Small intestine (tissue), 7 donors: ENCODE results near the gene NEUROG1. TPM values are rescaled to one million over a fixed set of nuclear protein-coding genes. Genes with fewer than 3 reads are reported as not detected.
A peak's percentile ranks its signal among the peaks of the same experiment; 100 is the strongest.

ENCODE experiments used
- DNase-seq, 2 donors: peaks; one replicate each; pipeline versions ENCODE4 v3.0.0 to v3.0.0-alpha.2; 2013
- FAIRE-seq: peaks from 2 replicates; lab custom pipeline; 2012; peaks lifted over from hg19 to GRCh38; lab: Jason Lieb, UNC
- H3K27ac ChIP-seq, 3 donors: one replicate each; pipeline ENCODE4 v1.5.1; 2013; ENCODE audit warnings: low read length in 2 of 3, mild to moderate bottlenecking in 2 of 3, control low read depth in 1 of 3, inconsistent platforms in 1 of 3, low read depth in 1 of 3, moderate library complexity in 1 of 3
- H3K27me3 ChIP-seq, 3 donors: one replicate each; pipeline ENCODE4 v1.6.1; 2013; ENCODE audit warnings: low read length in 3 of 3, inconsistent platforms in 1 of 3; ENCODE audit not compliant: control insufficient read depth in 3 of 3, insufficient read depth in 3 of 3
- H3K36me3 ChIP-seq, 3 donors: one replicate each; pipeline ENCODE4 v1.6.1; 2013; ENCODE audit warnings: low read length in 3 of 3, inconsistent platforms in 1 of 3, low read depth in 1 of 3, mild to moderate bottlenecking in 1 of 3, moderate library complexity in 1 of 3; ENCODE audit not compliant: control insufficient read depth in 3 of 3, insufficient read depth in 2 of 3
- H3K4me1 ChIP-seq, 3 donors: one replicate each; pipeline ENCODE4 v1.6.1; 2013; ENCODE audit warnings: low read length in 2 of 3, inconsistent platforms in 1 of 3, low read depth in 1 of 3, mild to moderate bottlenecking in 1 of 3, moderate library complexity in 1 of 3; ENCODE audit not compliant: control insufficient read depth in 3 of 3, insufficient read depth in 2 of 3
- H3K4me3 ChIP-seq, 3 donors: one replicate each; pipeline ENCODE4 v1.5.1; 2013; ENCODE audit warnings: low read length in 3 of 3, control low read depth in 1 of 3, inconsistent platforms in 1 of 3, low read depth in 1 of 3, mild to moderate bottlenecking in 1 of 3, moderate library complexity in 1 of 3
- H3K9me3 ChIP-seq, 2 donors: one replicate each; pipeline ENCODE4 v1.6.1; 2013; ENCODE audit warnings: low read depth in 1 of 2, low read length in 1 of 2; ENCODE audit not compliant: control insufficient read depth in 2 of 2, insufficient read depth in 1 of 2
- WGBS, 3 donors: extraction: QIAGEN DNeasy Blood & Tissue Kit; methylation state at CpG; one replicate each; pipeline ENCODE4 v1.1.7; 2013; 5-methylcytosine and 5-hydroxymethylcytosine counted together
- polyA plus RNA-seq, 4 donors: library from polyadenylated mRNA; stranded (reverse) in 3 of 4; unstranded in 1 of 4; fragments of 200-250 nt in 3 of 4; fragments of 120-200 nt in 1 of 4; gene quantifications; one replicate each; pipeline versions ENCODE4 v1.2.1 to v1.2.3, GENCODE V29; 2013
- donor health status: healthy with polysubstance abuse.
- donor health status: control.
- donor health status: control.
- donor health status: Bipolar disorder and iron deficiency.
- donor health status: healthy.

The NEUROG1 gene
- polyA plus RNA-seq, 4 donors = not detected

DNA sequence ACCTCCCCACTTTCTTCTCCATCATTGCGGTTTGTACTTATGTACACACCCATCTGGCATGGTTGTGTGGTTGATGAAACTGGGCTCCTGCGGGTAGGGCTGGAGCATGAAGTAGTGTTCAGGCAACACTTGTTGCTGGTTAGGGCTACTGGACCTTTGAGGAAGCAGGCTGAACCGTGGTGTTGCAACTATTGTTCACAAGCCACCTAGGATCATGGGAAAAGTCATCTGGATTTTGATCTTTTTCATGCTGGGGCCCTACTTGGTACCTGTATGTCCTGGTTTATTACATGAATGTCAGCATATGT is 43.5 kb downstream of the NEUROG1 start:
- no peak overlapping the region for H3K27ac ChIP-seq
- no peak for DNase-seq
- FAIRE-seq = no peak
- no peak overlapping the region for H3K4me3 ChIP-seq
- H3K36me3 ChIP-seq = no peaks in the 10 kb centered on the region
- 33 to 50% (median 44%) methylated on average over 3 of the region's 3 CpGs for WGBS, 3 donors
- H3K9me3 ChIP-seq = no peaks in the 10 kb centered on the region
- H3K27me3 ChIP-seq = peaks cover 8 to 85% (median 25%) of the 10 kb centered on the region in 3 donors
- peaks cover 0 to 17% (median 0%) of the 10 kb centered on the region in 3 donors for H3K4me1 ChIP-seq

DNA sequence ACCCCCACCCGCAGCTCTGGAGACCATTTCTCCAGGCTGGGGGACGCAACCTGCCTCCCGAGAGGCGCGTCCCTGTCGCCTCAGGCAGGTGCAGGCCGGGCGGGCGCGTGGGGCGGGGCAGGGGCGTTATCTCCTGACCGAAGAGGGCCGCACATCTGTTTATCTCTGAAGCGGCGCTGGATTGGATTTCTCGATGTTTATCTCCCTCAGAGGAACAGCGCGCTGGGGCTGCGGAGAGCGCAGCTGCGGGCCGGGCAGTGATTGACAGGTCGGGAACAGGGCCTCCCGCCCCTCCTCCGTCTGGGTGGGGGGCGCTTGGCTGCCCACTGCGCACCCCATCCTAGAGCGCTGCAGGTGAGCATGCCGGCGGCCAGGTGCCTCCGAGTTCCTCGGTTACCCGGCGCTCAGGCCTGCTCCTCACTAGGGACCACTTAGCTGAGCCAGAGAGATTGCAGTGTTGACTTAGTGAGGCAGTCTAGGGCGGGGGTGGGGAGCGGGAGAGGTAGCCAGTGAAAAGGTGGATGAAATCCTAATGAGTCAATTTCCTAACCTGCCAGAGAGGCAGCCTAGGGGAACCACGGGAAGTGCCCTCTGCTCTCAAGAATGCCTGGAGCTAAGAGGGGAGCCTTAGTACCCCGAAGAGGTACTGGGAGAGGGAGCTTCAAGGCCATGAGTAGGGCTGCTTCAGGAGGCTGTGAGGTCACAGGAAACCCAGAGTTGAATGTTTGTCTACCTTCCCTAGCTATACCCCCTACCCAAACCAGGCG is 44.0 kb downstream of the NEUROG1 start:
- Histone ChIP-seq H3K4me3 (no peak overlapping the region), H3K9me3 (no peaks in the 10 kb centered on the region), H3K27ac (no peak overlapping the region), H3K36me3 (no peaks in the 10 kb centered on the region), H3K4me1 (peaks cover 0 to 17% (median 0%) of the 10 kb centered on the region in 3 donors), H3K27me3 (peaks cover 8 to 86% (median 30%) of the 10 kb centered on the region in 3 donors)
- 5 to 12% (median 6%) methylated on average over 38 to 40 of the region's 40 CpGs for whole genome bisulfite sequencing, 3 donors
- DNase-seq = peak; percentile 6 to 31
- FAIRE-seq = no peak

DNA sequence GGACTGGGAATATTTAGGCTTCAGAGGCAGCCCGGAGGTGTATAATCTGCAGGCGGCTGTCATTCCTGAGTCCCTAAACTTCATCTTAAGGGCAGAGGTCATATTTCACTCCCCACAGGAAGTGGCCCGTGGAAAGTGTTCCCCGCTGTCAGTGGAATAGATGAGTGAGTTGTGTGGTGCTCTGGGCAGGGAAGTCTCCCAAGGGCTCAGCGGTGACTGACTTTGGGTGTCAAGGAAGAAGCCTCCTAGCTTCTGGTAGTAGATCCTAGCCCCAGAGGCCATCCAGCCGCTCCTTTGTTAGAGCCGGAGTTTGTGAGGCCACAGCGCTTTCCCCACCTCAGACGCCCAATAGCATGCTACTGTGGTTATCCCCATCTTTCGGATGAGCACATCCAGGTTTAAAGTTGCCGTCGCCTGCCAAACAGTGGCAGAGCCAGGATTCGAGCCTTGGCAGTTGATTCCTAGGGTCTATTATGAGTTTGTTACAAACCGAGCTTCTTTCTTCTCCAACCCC is 44.7 kb downstream of the NEUROG1 start:
- WGBS, 3 donors = 24 to 26% (median 26%) methylated on average over 14 of the region's 14 CpGs
- H3K9me3 ChIP-seq = no peaks in the 10 kb centered on the region
- peaks cover 0 to 17% (median 0%) of the 10 kb centered on the region in 3 donors for H3K4me1 ChIP-seq
- DNase-seq (no peak), FAIRE-seq (no peak)
- peaks cover 8 to 90% (median 31%) of the 10 kb centered on the region in 3 donors for H3K27me3 ChIP-seq
- no peak overlapping the region for H3K27ac ChIP-seq
- H3K36me3 ChIP-seq = no peaks in the 10 kb centered on the region
- no peak overlapping the region for H3K4me3 ChIP-seq

DNA sequence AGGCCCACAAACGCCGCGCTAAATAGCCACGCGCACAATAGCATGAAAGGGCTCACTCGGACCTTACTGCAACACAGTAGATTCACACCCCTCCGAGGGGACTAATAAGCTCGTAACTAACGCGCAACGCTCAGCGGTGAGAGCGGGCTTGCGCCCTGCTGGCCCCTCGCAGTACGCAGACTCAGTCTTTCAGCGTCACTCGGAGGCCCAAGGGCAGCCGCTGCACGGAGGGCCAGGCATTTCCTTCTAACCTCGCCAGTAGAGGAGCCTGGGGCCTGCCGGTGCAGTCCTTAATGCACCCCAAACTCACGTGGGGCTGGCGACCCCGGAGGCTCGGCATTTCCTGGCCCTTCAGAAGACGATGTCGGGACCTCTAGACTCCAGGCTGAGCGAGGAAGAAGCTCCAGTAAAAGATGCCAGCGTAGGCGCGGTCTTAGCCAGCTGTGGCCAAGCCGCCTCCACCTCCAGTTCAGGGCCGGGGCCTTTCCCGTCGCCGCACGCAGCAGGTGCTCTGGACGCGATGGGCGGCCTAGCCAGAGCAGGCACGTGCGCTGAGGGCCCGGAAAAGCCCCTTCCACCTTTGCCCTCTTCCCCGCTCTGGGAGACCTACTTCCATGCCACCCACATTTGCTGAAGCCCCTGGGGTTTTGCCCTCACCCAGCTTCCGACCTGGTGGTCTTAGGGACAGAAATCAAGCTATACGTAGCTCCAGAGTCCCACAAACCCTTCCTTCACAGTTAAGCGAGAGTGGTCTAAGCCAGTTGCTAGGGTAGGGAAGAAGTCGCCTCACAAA is 45.3 kb downstream of the NEUROG1 start:
- no peak overlapping the region for H3K4me3 ChIP-seq
- H3K27me3 ChIP-seq = peaks cover 8 to 96% (median 34%) of the 10 kb centered on the region in 3 donors

DNA sequence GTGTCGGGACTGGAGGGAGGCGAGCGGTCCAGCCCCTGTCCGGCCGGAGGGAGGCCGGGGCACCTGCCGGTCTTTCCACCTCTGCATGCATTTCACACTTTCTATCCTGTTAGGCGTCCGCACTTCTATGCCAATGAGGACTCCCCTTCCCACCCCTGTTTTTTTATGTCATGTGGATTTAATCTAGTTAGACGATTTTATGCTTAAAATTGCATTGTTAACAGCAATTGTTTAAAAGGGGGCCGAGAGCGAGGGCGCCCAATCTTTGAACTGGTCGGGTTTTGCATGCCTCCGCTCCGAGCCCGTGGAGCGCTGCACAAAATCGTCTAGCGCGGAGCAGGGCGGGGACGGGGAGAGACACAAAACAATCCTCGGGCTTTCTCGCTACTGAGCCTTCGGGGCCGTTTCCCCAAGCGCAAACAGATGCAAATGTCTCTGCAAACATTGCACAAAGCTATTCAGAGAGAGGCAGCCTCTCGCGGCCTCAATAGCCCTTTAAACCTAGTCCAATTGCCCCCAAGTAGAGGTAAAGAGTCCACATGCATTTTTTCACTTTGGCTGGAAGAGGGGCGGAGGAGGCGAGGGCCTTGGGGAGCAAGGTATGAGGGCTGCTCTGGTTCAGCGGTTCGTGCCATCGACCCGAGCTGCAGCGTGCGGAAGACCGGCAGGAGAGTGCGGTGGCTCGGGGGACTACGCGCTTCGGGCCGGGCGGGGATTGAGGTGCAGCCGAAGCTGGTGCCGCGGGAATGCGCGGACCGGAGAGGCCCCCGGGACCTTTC is 46.1 kb downstream of the NEUROG1 start:
- FAIRE-seq = no peak
- H3K36me3 ChIP-seq = no peaks in the 10 kb centered on the region
- H3K4me3 ChIP-seq = no peak overlapping the region

More for the DNA sequence above, 45.3 kb downstream of the NEUROG1 start:
- no peak overlapping the region for H3K27ac ChIP-seq
- DNase-seq (peak in 1 of 2 donors; percentile 11), FAIRE-seq (no peak)
- peaks cover 0 to 17% (median 0%) of the 10 kb centered on the region in 3 donors for H3K4me1 ChIP-seq
- 26 to 36% (median 28%) methylated on average over 49 of the region's 49 CpGs for WGBS, 3 donors
- H3K9me3 ChIP-seq = no peaks in the 10 kb centered on the region
- no peaks in the 10 kb centered on the region for H3K36me3 ChIP-seq

DNA sequence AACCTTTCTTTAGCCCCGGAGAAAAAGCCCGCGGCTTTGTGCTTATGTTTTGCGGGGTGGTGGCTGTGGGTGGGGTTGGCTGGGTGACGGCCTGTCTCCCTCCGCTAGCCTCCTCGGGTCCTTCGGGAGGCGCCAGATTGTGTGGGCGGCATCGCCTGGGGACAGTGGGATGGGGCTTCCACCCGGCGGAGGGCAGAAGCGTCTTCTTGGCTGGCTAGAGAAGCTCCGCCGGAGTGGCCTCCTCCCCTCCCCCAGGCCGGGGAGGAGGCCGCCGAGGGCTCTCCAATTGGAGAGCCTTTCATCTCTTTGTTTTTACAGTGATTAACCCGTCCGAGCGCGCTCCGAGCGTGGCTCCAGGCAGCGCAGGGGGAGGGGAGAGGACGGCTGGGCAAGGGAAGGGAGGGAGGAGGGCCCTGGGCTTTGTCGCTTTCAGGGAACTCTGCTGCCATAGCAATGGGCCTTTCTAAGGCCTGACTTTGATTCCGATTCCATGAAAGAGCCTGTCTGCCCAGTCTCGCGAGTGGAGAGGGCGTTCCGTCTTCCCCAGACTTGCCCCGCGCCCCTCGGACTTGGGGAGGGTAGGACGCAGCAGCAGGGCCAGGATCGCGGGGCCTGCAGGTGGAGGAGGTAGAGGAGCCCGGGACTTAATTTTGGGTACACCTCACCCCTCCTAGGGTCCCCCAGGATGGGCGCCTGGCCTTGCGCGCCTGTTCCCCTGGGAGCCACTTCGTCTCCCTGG is 46.9 kb downstream of the NEUROG1 start:
- peaks cover 0 to 17% (median 0%) of the 10 kb centered on the region in 3 donors for H3K4me1 ChIP-seq
- FAIRE-seq (no peak), DNase-seq (peak in 1 of 2 donors; percentile 26)
- no peaks in the 10 kb centered on the region for H3K36me3 ChIP-seq
- H3K27ac ChIP-seq = no peak overlapping the region
- 4 to 5% (median 4%) methylated on average over 43 to 44 of the region's 44 CpGs for WGBS, 3 donors
- H3K9me3 ChIP-seq = no peaks in the 10 kb centered on the region
- peaks cover 8 to 90% (median 34%) of the 10 kb centered on the region in 3 donors for H3K27me3 ChIP-seq
- no peak overlapping the region for H3K4me3 ChIP-seq

More for the DNA sequence above, 46.1 kb downstream of the NEUROG1 start:
- peaks cover 8 to 94% (median 34%) of the 10 kb centered on the region in 3 donors for H3K27me3 ChIP-seq
- no peaks in the 10 kb centered on the region for H3K9me3 ChIP-seq
- H3K4me1 ChIP-seq = peaks cover 0 to 17% (median 0%) of the 10 kb centered on the region in 3 donors
- H3K27ac ChIP-seq = no peak overlapping the region
- DNase-seq = peak in 1 of 2 donors; percentile 18
- WGBS, 3 donors = 6 to 12% (median 9%) methylated on average over 53 of the region's 53 CpGs

DNA sequence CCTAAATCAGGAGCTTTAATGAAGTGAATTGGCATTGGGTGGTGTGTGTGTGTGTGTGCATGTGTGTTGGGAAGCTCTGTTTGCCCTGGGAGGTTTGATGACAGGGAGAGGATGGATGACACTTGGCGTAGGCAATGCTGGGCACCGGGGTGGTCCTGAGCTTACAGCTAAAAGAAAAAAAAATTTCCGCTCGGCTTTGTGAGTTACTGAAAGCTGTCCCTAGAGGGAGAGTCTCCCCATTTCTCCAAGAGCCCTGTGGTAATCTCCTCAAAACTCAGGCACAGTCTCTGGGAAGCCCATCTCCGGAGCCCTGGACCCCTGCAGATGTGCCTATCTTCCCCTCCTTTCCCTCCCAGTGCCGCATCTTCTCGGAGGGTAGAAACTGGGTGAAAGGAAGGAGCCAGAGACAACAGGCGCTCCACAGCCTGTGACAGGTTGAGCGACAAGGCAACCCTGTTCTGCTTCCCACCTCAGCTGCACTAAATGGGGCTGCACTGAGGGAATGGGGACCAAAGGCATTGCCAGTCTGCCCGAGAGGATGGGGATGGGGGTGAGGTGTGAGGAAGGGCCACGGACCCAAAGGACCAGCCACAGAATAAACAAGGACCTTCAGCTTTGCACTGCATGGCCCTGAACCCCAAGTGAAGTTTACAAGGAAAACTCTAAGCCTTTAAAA is 47.8 kb downstream of the NEUROG1 start:
- Histone ChIP-seq H3K4me3 (no peak overlapping the region), H3K36me3 (no peaks in the 10 kb centered on the region), H3K27ac (no peak overlapping the region), H3K9me3 (no peaks in the 10 kb centered on the region), H3K27me3 (peaks cover 8 to 86% (median 34%) of the 10 kb centered on the region in 3 donors), H3K4me1 (peaks cover 0 to 17% (median 0%) of the 10 kb centered on the region in 3 donors)
- FAIRE-seq (no peak), DNase-seq (no peak)
- 33 to 49% (median 44%) methylated on average over 11 of the region's 11 CpGs for WGBS, 3 donors
